ENCODE data around the gene TOPORS. TPM values are rescaled to one million over a fixed set of nuclear protein-coding genes. Genes with fewer than 3 reads are reported as not detected.
"Not testable (repeated sequence)": the region's sequence is repeated elsewhere in the genome, so short reads cannot be mapped to it uniquely, and the experiment has no call there.

TOPORS gene
- total RNA-seq, 1 donor from 2014 or later: 12.0 TPM

DNA sequence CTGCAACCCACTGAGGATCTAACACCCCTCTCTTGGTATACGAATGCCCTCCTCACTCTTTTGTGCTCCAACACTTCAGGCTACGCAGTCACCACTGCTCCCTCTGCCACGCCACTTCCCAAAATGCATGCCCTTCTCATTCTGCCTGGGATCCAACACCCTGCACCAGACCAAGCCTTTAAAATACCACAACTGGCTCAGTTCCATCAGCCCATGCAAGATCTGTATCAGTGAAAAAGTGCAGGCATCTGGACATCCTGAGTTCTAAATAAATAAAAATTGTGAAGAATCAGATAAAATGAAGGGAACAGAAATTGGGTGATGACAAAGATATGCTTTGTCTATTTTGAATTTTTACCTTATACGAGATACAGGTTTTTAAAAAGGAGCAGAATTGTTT is 17.9 kb upstream of the TOPORS start:
- intact Hi-C loops (cut with micrococcal nuclease): loop anchor here (5.0 kb wide), 4 partner anchors 138 to 1223 kb away; partner anchors contain the start of genes B4GALT1 and SMU1

- intact Hi-C loops (cut with micrococcal nuclease): no loop called here
Measured at GRCh38 chr9:32566770-32567169, 14.4 kb upstream of the TOPORS start.

- intact Hi-C loops (cut with micrococcal nuclease): no loop called here
Measured at GRCh38 chr9:32565967-32566366, 13.6 kb upstream of the TOPORS start.

DNA sequence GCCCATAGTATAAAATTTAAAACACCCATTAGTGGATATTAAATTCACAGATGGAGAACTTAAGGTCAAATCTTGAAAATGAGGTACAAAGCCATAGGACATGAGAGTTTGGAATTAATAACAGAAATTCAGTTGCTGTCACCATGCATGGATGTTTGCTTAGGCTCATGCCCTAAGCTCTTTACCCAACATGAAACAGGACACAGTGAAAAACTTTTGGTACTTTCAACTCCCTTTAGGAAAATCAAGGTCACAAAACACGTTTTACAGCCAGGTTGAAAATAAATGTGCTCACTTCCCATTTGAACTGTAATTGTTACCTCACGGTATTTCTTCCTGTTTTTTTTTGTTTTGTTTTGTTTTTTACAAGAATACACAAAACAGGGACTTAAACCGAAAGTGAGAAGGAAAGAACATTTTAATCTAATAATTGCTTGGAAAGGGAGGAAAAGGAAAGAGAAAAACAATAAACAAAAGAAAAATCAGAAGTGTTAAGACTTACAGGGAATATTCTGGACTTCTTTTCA is 6.1 kb upstream of the TOPORS start:
- intact Hi-C loops (cut with micrococcal nuclease): loop anchor here (10.0 kb wide), 1 partner anchor 1256 kb away; the partner anchor contains the start of gene UBE2R2

DNA sequence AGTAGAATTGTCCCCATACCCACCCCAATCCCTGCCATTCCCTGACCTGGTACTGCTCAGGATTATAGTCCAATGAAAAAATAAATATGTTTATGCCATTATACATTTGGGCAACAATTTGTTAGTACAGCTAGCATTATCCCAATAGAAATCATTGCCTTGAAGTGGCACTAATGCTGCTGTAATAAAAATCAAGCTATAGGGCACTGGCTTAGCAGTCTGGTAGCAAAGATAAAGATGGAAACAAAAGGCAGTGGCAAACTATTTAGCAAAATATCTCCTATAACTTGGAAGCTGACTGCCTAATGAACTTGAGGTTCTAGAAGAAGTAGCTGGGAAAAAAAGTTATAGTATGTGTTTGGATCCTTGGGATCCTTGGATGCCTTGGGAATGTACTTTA is 2.2 kb upstream of the TOPORS start:
- intact Hi-C loops (cut with micrococcal nuclease): loop anchor here (5.0 to 10.0 kb wide), 2 partner anchors 918 to 1260 kb away; partner anchors contain the start of genes NOL6 and UBE2R2

DNA sequence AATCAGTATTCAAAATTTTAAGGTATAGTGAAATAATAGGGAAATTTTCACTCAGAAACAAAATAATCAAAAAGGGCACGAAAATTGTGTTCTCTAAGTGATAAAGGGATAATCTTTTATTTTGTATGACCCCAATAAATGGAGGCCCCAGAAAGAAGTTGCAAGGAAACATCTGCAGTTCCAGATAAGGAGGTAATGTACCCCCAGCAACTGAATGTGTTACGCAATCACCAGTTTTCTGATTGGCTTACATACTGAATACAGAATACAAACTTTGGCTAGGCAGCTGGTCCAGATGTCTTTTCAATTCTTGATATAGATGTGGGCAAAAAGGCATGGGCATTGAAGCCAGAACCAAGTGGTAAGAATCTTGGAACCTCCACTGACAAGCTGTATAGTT is 1.7 kb upstream of the TOPORS start:
- intact Hi-C loops (cut with micrococcal nuclease): loop anchor here (5.0 to 10.0 kb wide), 2 partner anchors 918 to 1261 kb away; partner anchors contain the start of genes NOL6 and UBE2R2

DNA sequence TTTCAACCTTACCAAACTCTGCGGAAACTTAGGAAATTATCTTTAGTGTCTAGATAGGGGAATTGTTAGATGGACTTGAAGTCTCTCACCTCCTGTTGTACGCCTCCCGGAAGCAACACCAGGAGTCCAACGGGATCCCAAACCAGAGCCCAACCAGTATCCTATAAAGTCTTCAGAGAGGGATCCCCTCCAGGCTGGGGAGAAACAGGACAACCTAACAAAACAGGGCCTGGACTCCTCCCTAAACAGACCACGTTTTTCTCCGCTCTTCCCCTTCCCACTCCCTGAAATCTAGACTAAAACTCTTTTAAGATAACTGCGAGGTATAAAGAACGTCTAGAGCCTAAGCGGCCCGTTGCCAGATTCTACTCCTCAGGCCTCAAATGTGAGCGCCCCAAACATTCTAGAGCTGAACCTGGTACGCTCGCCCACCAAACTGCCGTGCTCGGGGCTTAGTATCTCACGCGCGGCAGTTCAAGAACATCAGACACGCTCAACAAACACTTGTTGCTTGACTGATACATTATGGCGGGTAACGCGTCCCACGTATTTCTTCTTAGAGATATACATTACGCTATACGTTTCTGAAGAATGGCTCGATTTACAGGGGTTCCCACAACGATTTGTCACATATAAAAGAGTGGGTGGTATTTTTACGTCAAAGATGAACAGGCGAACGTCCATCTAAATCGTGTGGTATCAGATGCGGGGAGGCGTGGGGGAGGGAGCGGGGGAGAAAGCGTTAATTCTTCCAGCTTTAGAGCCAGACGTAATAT is 922 bp downstream of the TOPORS start:
- intact Hi-C loops (cut with micrococcal nuclease): loop anchor here (1.0 to 10.0 kb wide), 11 partner anchors 21 to 1263 kb away; partner anchors contain the start of genes ACO1, APTX, B4GALT1 and DNAJA1

DNA sequence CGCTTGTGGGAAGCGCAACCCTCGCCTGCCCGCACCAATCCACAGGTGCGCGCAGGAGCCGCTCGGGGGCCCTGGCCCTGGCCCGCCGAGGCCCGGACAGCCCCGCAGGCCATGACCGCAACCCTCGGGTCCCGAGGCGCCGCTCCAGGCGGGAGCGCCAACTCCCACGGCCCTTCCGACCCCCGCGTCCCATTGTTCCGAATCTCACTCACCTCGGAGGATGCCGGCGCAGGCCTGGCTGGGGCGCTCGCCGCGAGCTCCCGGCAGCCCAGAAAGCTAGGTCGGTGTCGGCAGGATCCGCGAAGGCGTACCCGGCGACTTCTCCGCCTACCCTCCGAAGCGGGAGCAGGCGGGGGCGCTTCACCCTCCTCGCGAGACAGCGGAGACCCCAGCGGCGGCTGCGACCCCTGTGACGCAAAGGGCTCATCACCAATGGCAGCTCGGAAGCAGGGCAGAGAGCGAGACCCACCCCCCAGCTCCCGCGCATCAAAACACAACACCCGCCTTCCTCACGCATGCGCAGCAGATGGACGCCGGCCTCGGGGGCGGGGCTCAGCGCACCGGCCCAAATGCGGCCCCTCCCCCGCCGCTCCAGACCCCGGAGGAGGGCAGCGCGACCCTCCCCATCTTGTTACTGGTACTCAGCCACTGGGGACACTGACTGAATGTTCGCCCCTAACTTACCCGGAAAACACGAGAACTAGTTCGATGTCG is 1.7 kb downstream of the TOPORS start:
- intact Hi-C loops (cut with micrococcal nuclease): loop anchor here (1.0 to 10.0 kb wide), 3 partner anchors 475 to 1264 kb away; partner anchors contain the start of genes DNAJA1, NOL6 and UBE2R2

DNA sequence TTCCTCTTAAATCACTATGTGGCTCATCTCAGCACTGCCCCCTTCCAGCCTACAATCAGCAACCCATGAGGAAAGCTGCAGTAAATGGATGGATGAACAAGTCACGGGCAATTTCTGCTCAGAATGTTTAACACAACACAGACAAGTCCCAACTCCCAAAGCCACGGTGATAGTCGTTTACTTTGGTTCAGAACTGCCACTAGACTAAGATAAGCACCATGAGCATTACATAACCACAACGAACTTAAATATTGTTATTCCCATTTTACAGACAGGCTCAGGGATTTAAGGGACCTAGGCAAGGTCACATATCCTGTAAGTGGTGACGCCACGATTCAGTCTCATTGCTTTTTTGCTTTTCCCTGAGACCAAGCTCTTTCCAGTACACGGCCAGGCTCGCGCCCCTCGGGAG is 2.2 kb downstream of the TOPORS start:
- intact Hi-C loops (cut with micrococcal nuclease): loop anchor here (5.0 to 10.0 kb wide), 2 partner anchors 922 to 1265 kb away; partner anchors contain the start of genes NOL6 and UBE2R2

DNA sequence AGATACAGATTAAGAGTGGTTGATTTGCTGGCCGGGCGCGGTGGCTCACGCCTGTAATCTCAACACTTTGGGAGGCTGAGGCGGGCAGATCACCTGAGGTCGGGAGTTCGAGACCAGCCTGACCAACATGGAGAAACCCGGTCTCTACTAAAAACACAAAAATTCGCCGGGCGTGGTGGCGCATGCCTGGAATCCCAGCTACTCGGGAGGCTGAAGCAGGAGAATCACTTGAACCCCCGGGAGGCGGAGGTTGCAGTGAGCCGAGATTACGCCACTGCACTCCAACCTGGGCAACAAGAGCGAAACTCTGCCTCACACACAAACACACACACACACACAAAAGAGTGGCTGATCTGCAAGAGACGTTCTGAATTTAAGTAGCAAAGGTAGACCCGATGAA is 4.2 kb downstream of the TOPORS start:
- intact Hi-C loops (cut with micrococcal nuclease): not testable (repeated sequence)

DNA sequence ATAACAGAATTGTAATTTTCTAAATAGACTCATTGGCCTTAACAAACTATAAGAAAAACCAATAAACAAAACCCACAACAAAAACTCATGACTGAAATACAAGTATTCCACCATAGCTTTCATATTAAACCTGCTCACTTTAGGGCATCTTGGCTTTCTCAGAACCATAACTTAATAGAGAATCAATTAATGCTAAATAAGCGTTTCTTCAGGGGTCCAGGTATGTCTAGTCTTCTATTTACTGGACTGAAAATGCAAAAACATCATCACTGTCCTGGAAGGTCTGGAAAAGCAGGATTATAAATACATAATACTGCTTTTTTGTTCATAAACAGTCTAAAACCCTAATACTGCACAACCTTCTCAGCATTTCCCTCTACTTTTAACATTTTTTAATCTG is 6.5 kb downstream of the TOPORS start:
- intact Hi-C loops (cut with micrococcal nuclease): no loop called here

DNA sequence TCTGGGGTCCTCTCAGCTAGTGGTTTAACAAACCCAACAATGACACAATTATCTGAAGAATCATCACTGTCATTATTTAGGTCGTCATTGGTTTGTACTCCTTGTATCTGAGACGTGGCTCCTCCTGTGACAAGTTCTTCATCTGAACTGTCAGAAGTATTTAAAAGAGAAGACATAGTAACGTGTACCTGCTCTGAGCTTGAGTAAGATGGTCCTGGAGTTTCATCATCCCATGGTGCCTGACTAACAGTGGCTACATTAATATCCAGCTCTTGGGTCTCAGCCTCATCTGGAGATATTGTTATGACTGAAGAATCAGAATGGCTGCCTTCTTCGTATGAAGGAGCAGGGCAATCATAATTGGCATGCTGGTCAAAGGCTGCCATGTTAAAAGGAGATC is 9.3 kb downstream of the TOPORS start:
- intact Hi-C loops (cut with micrococcal nuclease): no loop called here

DNA sequence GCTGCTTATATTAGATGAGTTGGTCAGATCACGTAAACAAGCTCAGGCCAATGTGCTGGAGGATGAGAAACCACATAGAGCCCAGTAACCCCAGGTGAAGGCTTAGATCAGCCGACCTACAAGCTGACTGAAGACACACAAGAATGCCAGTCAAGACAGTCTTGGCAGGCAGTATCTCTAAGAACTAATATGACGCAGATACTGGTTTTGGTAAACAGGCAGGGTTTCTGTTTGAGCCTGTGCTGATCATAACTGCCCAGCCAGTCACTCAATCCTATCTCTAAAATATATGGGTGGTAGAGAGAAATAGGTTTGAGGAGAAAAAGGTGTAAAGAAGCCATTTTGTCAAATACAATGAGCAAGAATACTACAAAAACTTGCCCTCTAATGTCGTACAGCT is 18.6 kb downstream of the TOPORS start:
- intact Hi-C loops (cut with micrococcal nuclease): no loop called here

GRCh38 chr9:32533336-32533735 is 19.1 kb downstream of the TOPORS start:
- intact Hi-C loops (cut with micrococcal nuclease): no loop called here

- intact Hi-C loops (cut with micrococcal nuclease): loop anchor here (1.0 to 5.0 kb wide), 12 partner anchors 26 to 1179 kb away; partner anchors contain the start of genes ACO1, APTX, BAG1 and DNAJA1
Measured at GRCh38 chr9:32526707-32527048, 25.7 kb downstream of the TOPORS start.

DNA sequence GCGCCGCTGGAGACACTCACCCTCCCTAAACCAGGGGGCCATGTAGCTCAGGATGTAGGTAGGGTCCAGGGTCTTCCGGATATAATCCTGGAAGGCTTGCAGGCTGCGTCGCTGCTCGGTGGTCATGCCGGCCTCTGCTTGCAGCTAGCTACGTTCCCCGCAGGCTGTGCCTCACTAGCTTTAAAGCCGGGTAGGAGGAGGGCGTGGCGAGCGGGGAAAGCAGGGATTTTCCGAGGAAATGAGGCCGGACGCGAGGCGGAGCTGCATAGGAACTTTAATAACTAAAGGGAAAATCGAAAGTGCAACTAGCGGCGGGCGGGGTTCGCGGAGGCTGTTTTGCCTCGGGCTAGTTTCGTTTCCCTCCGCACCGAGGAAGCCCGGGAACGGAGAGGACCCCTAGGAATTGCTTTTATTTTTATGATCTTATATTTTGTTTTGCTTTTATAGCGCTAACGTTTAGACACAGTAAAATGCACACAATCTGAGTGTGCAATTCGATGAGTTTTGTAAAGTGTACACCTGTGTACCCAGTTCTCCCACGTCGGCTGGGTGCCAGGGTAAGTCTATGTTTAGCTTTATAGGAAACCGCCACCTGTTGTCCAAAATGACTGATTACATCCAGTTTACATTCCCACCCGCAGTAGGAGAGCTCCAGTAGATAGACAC is 26.2 kb downstream of the TOPORS start, which contains the start of gene RIGI:
Gene RIGI (minus strand): TSS at position 156 of the 666 bp plus-strand sequence. CDS start 30 bp downstream, at position 126.
- intact Hi-C loops (cut with micrococcal nuclease): loop anchor here (1.0 to 5.0 kb wide), 12 partner anchors 26 to 1179 kb away; partner anchors contain the start of genes ACO1, APTX, BAG1 and DNAJA1

DNA sequence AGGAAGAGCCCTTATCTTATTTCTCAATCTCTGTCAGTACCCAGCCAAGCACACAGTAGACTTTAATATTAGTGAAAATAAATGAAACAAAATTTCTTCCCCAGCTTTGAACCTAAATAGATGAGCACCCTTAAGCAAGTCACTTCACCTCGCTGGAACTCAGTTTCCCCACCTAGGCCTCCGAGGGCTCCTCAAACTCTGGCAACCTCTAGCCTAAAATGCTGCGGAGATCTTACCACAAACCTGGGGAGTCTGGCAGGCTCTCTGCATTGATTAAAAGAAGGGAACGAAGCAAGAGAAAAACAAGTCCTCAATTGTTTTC is 26.7 kb downstream of the TOPORS start:
- intact Hi-C loops (cut with micrococcal nuclease): loop anchor here (1.0 to 5.0 kb wide), 12 partner anchors 27 to 1178 kb away; partner anchors contain the start of genes ACO1, APTX, BAG1 and DNAJA1

GRCh38 chr9:32524892-32525708 is 27.3 kb downstream of the TOPORS start:
- intact Hi-C loops (cut with micrococcal nuclease): loop anchor here (5.0 kb wide), 3 partner anchors 63 to 1178 kb away; no protein-coding TSS in a partner anchor

DNA sequence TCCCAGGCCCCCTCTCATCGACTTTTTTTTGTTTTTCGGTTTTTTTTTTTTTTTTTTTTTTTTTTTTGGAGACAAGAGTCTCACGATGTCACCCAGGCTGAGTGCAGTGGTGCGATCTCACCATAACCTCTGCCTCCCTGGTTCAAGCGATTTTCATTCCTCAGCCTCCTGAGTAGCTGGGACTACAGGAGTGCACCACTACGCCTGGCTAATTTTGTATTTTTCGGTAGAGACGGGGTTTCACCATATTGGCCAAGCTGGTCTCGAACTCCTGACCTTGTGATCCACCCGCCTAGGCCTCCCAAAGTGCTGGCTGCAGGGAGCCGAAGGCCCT is 27.9 kb downstream of the TOPORS start:
- intact Hi-C loops (cut with micrococcal nuclease): not testable (repeated sequence)

DNA sequence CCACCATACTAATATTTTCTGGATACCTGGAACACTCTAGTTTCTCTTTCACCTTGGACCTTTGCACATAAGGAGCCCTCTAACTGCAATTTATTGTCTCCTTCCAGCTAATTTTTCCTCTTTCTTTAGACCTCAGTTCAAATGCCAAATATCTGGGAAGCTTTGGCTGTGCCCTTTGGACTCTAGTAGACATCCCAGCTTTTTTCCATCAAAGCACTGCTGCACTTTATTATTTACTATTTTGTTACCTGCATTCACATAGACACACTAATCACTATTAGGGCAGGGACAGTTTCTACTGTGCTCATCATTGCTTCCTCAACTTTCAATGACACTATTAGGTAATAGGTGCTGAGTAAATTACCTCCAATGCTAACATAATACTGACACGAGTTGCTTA is 28.5 kb downstream of the TOPORS start:
- intact Hi-C loops (cut with micrococcal nuclease): no loop called here
